K562 (cell line): ENCODE results near the gene DUSP19. TPM values are rescaled to one million over a fixed set of nuclear protein-coding genes. Genes with fewer than 3 reads are reported as not detected.

Experiments
- ESRRB ChIP-seq: fragments of 250-450 bp; sonication (Bioruptor Pico); IDR thresholded peaks from 2 replicates; pipeline ENCODE4 v1.5.0; 2020; ENCODE audit warnings: mild to moderate bottlenecking, moderate library complexity, borderline replicate concordance
- KLF6 ChIP-seq: fragments of 250-450 bp; sonication (Bioruptor Pico); IDR thresholded peaks from 2 replicates; pipeline ENCODE4 v1.4.0; 2020; ENCODE audit warnings: mild to moderate bottlenecking, moderate library complexity, borderline replicate concordance
- MCM7 ChIP-seq, 2 experiments: fragments of 450-650 bp; IDR thresholded peaks; 2 replicates each; pipeline ENCODE4 v1.6.1; 2016 to 2018
- NCOA1 ChIP-seq: fragments of 450-650 bp; IDR thresholded peaks from 2 replicates; pipeline ENCODE4 v1.6.1; 2016; ENCODE audit warnings: low read depth
- NR2C1 ChIP-seq, 2 experiments: fragments of 450-650 bp; IDR thresholded peaks; 2 replicates each; pipeline ENCODE4 v1.6.1; 2017; ENCODE audit warnings: mild to moderate bottlenecking in 2 of 2, antibody characterized with exemption in 1 of 2, inconsistent platforms in 1 of 2, missing compliant biosample characterization in 1 of 2, missing genetic modification characterization in 1 of 2
- POLR2B ChIP-seq: fragments of 450-650 bp; IDR thresholded peaks from 2 replicates; pipeline ENCODE4 v1.6.1; 2018; ENCODE audit warnings: low read depth; ENCODE audit not compliant: partially characterized antibody
- PTBP1 ChIP-seq: fragments of 200-400 bp; formaldehyde crosslinking; IDR thresholded peaks from 2 replicates; pipeline ENCODE4 v1.6.1; 2017; ENCODE audit warnings: low read depth, low read length
- RREB1 ChIP-seq: fragments of 250-450 bp; sonication (Bioruptor Pico); IDR thresholded peaks from 2 replicates; pipeline ENCODE4 v1.4.0; 2020
- STAT5A ChIP-seq: IDR thresholded peaks from 2 replicates; pipeline ENCODE4 v1.6.1; 2012; ENCODE audit warnings: low read length, inconsistent platforms, borderline replicate concordance
- ZNF384 ChIP-seq: IDR thresholded peaks from 2 replicates; pipeline ENCODE4 v1.6.1; 2012; ENCODE audit warnings: low read depth, low read length, improper control_type of control experiment
- polyA plus RNA-seq, 8 experiments: library from polyadenylated mRNA; depleted of rRNA in 4 of 8; stranded (reverse) in 5 of 8; unstranded in 3 of 8; fragments of >200 nt; fragmentation: Nextera tagmentation in 2 of 8; fragmentation: Illumina TruSeq in 1 of 8; extraction: Ambion mirVana in 2 of 8; extraction: Trizol in 1 of 8; gene quantifications; 2 replicates each; pipeline versions ENCODE4 v1.2.1 to v1.2.3, GENCODE V29; 2011 to 2014; ENCODE audit warnings: inconsistent platforms in 1 of 8, missing spikeins in 1 of 8
- total RNA-seq, 7 experiments: library from RNA; depleted of rRNA in 6 of 7; stranded (reverse); fragments of >200 nt in 6 of 7; fragmentation: Illumina TruSeq in 2 of 7; extraction: Trizol in 2 of 7; gene quantifications; 2 replicates each; pipeline versions ENCODE4 v1.2.1 to v1.2.3, GENCODE V29; 2011 to 2021; ENCODE audit warnings: low replicate concordance in 1 of 7
- TF ChIP-seq, protein P1 (sequence below), 2 experiments: fragments of 450-650 bp; IDR thresholded peaks; 2 replicates each; pipeline ENCODE4 v1.6.1; 2016; ENCODE audit warnings: mild to moderate bottlenecking in 2 of 2, borderline replicate concordance in 1 of 2, low read depth in 1 of 2, moderate library complexity in 1 of 2
- TF ChIP-seq, protein P2 (sequence below): sonication (generic); formaldehyde crosslinking; IDR thresholded peaks from 2 replicates; pipeline ENCODE4 v1.8.1; 2022; ENCODE audit warnings: missing genetic modification reagents

The DUSP19 gene
- total and polyA plus RNA-seq, 9 of the 15 experiments (the other 6 are each of a cell fraction or from before 2014, with no cell fraction given): 1.6 to 6.3 (median 3.1) TPM

GRCh38 chr2:183124222-183124956 is 45.8 kb downstream of the DUSP19 start, which contains the start of gene NUP35 (continued):
- TF ChIP-seq ESRRB (CRISPR knock-in tag) (no peak), NR2C1 (IDR thresholded peaks at IDR 0.05) (0 out of 2 replicates have a peak, but pooled peaks have one; percentile 63), NR2C1 (tag; IDR thresholded peaks at IDR 0.05) (peak; percentile 69), POLR2B (peak; percentile 70), NCOA1 (no peak), MCM7 (IDR thresholded peaks at IDR 0.05) (no peak), KLF6 (CRISPR knock-in tag) (no peak), RREB1 (CRISPR knock-in tag) (peak; percentile 92), PTBP1 (no peak), ZNF384 (no peak), STAT5A (0 out of 2 replicates have a peak, but pooled peaks have one; percentile 34)
- TF ChIP-seq, protein P1, sequence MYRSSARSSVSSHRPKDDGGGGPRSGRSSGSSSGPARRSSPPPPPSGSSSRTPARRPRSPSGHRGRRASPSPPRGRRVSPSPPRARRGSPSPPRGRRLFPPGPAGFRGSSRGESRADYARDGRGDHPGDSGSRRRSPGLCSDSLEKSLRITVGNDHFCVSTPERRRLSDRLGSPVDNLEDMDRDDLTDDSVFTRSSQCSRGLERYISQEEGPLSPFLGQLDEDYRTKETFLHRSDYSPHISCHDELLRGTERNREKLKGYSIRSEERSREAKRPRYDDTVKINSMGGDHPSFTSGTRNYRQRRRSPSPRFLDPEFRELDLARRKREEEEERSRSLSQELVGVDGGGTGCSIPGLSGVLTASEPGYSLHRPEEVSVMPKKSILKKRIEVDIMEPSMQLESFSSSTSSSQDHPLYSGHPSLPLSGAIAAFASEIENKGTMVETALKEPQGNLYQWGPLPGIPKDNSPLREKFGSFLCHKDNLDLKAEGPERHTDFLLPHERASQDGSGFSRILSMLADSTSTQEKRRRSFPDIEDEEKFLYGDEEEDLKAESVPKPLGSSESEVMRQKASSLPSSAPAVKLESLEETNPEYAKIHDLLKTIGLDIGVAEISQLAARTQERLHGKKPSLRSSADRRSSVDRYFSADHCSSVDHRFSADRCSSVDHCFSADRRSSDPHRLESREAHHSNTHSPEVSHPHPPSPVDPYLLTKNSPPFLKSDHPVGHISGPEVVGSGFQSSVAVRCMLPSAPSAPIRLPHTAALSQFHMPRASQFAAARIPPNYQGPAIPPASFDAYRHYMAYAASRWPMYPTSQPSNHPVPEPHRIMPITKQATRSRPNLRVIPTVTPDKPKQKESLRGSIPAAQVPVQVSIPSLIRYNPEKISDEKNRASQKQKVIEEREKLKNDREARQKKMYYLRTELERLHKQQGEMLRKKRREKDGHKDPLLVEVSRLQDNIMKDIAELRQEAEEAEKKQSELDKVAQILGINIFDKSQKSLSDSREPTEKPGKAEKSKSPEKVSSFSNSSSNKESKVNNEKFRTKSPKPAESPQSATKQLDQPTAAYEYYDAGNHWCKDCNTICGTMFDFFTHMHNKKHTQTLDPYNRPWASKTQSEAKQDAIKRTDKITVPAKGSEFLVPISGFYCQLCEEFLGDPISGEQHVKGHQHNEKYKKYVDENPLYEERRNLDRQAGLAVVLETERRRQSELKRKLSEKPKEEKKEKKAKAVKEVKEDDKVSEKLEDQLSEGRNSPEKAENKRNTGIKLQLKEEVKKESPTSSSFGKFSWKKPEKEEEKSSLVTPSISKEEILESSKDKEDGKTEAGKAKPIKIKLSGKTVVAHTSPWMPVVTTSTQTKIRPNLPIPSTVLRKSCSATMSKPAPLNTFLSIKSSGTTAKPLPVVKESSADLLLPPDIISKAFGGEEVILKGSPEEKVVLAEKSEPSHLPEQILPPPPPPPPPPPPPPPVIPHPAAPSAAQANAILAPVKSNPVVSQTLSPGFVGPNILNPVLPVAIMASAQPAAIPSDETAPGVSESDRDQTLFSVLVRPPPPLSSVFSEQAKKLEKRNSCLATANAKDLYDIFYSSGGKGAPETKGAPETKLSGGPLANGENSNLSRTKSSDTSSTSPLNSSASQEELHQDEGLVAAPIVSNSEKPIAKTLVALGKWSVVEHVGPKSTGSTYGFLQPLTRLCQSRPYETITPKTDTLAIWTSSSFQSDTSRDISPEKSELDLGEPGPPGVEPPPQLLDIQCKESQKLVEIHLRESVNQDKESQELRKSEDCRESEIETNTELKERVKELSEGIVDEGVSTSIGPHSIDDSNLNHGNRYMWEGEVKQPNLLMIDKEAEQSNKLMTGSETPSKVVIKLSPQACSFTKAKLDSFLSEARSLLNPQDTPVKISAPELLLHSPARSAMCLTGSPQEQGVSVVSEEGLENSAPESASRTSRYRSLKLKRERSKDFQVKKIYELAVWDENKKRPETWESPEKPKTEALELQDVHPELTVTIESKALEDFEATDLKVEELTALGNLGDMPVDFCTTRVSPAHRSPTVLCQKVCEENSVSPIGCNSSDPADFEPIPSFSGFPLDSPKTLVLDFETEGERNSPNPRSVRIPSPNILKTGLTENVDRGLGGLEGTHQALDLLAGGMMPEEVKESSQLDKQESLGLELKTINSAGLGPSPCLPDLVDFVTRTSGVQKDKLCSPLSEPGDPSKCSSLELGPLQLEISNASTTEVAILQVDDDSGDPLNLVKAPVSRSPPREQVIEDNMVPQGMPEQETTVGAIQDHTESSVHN (IDR thresholded peaks at IDR 0.05; ENCODE audit: borderline replicate concordance in 1 of 2, low read depth in 1 of 2): peak in 1 of 2 experiments; percentile 15; a peak in 1 of 4 replicates
- TF ChIP-seq, protein P2, sequence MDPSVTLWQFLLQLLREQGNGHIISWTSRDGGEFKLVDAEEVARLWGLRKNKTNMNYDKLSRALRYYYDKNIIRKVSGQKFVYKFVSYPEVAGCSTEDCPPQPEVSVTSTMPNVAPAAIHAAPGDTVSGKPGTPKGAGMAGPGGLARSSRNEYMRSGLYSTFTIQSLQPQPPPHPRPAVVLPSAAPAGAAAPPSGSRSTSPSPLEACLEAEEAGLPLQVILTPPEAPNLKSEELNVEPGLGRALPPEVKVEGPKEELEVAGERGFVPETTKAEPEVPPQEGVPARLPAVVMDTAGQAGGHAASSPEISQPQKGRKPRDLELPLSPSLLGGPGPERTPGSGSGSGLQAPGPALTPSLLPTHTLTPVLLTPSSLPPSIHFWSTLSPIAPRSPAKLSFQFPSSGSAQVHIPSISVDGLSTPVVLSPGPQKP (CRISPR knock-in tag): no peak
